ENCODE measurements around the gene SULT4A1. TPM values are rescaled to one million over a fixed set of nuclear protein-coding genes. Genes with fewer than 3 reads are reported as not detected.

SULT4A1 gene
- total RNA-seq, 2 experiments from 2014 or later: not detected

DNA sequence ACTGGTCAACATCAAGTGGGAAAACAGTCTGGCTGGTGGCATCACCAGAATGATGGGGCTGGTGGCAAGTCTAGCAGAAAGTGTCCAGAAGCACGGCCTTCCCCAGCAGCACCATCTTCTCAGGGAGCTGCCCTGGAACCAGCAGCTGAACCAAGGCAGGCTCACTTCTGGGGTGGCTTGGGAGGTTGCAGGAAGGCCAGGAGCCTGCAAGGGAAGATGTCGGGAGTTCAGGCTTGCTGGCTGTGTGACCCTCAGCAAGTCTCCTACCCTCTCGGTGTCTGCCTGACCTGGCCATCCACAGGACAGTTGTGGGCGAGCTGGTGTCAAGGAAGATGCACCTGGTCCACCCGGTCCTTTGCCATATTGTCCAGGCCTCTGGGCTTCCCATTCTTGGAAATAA lies 31.8 kb upstream of the SULT4A1 start:
- H3K4me1 Mint-ChIP-seq (ENCODE audit: low read depth): no peaks in the 10 kb centered on the region
- H3K4me3 Mint-ChIP-seq: no peak overlapping the region
- ChIA-PET CTCF (interaction anchor here (1.4 to 2.2 kb wide), 2 partner anchors 9 to 52 kb away, joined by 3 to 6 read pairs; no protein-coding TSS in a partner anchor), POLR2A (no interaction called here)
- H3K36me3 Mint-ChIP-seq: no peaks in the 10 kb centered on the region
- no peak for DNase-seq
- intact Hi-C loops (cut with micrococcal nuclease): no loop called here
- no peaks in the 10 kb centered on the region for H3K9me3 Mint-ChIP-seq
- no peak overlapping the region for H3K27ac Mint-ChIP-seq
- peaks cover 35% of the 10 kb centered on the region for H3K27me3 Mint-ChIP-seq

DNA sequence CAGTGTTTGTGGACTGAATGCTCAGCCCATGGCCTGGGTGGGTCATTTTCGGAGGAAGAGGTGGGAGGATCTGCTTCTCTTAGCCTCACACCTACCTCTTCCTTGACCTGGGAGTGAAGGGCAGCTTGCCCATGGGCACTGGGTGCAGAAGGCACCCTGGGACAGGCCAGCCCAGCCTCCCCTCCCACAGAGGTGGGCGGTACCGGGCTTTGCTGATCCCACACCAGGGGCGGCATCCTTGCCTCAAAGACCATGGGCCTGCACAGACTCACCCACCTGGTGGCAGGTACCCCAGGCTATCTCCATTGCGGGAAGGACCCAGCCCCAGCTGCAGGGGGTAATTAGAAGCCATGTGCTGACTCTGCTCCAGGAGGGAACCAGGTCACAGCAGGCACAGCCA lies 31.0 kb upstream of the SULT4A1 start:
- H3K9me3 Mint-ChIP-seq: no peaks in the 10 kb centered on the region
- no peak overlapping the region for H3K27ac Mint-ChIP-seq
- no peak overlapping the region for H3K4me3 Mint-ChIP-seq
- POLR2A ChIA-PET: no interaction called here
- peaks cover 40% of the 10 kb centered on the region for H3K27me3 Mint-ChIP-seq
- DNase-seq: no peak
- intact Hi-C loops (cut with micrococcal nuclease): no loop called here
- CTCF ChIA-PET: interaction anchor here (2.2 kb wide), 1 partner anchor 9 kb away, joined by 6 read pairs; no protein-coding TSS in a partner anchor
- no peaks in the 10 kb centered on the region for H3K36me3 Mint-ChIP-seq
- H3K4me1 Mint-ChIP-seq (ENCODE audit: low read depth): no peaks in the 10 kb centered on the region

DNA sequence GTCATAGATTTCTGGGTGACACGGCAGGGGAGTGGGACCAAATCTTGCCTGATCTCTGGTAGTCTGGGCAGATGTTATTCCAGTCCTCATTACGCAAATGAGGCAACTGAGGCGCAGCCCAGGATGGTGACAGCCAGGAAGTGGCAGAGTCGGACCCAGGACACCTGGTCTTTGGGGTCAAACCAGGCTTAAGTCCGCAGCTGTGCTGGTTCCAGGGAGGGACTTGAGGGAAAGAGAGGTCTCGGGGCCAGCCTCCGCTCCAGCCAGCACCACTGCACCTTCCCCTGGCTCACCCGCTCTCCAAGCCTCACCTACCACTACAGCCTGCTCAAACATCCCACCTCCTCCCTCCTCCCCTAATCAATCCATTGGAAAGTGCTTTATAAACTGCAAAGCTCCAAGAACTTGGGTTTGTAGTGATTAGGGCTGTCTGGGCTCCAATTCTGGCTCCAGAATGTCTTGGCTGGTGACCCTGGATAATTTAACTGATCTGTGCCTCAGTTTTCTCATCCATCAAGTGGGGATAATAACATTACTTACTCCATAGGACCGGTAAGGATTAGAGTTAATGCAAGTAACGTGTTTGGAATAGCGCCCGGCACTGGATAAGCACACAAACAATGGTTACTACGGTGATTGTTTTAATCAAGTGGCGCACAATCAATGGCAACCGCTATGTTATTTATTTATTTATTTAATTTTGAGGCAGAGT lies 30.0 kb upstream of the SULT4A1 start:
- no peaks in the 10 kb centered on the region for H3K4me1 Mint-ChIP-seq (ENCODE audit: low read depth)
- no peaks in the 10 kb centered on the region for H3K36me3 Mint-ChIP-seq
- no peak for DNase-seq
- H3K27ac Mint-ChIP-seq: no peak overlapping the region
- intact Hi-C loops (cut with micrococcal nuclease): no loop called here
- H3K4me3 Mint-ChIP-seq: no peak overlapping the region
- H3K9me3 Mint-ChIP-seq: no peaks in the 10 kb centered on the region
- ChIA-PET CTCF (interaction anchor here (2.2 kb wide), 1 partner anchor 8 kb away, joined by 6 read pairs; no protein-coding TSS in a partner anchor), POLR2A (no interaction called here)
- H3K27me3 Mint-ChIP-seq: peaks cover 45% of the 10 kb centered on the region

DNA sequence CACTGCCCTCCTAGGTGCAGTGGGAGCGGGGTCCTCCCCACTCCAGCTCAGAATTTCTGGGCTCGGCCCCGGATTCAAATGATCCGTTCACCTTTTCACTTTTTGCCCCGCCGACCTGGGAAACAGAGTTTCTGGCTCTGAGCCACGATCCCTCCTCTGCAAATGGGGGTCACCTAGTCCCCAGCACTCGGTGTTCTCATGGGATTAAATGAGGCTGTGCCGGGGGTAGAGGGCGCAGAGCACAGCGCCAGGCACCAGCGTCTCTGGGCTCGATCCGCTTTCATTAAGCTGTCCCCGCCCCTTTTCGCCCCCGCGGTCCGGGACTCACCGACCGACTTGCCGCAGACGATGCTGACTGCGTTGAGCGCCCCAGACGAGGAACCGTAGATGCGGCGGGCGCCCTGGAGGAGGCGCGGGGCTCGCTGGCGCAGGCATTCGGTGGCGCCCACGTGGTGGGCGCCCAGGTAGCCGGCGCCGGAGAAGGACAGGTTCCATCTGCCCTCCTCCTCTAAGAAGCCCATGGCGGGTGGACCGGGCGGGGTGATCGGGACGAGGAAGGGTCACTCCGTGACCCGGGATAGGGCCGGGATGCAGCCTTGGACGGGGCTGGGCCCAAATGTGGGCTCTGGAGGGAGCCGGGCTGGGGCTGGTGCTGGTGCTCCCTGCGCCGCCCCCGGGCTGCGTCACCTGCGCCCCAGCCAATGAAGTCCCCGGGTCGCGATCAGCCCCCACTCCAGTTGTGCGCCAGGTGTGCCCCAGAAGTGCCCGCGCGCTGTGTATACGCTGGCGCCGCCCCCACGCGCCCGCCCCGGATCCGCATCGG lies 29.3 kb upstream of the SULT4A1 start, which contains the start of gene PNPLA5:
Gene PNPLA5, minus strand, starts transcription at position 654 of the 823 bp plus-strand sequence. Its CDS starts 133 bp downstream, at position 521.
- Mint-ChIP-seq H3K4me3 (no peak within 1 kb of the TSS), H3K27ac (no peak within 1 kb of the TSS), H3K9me3 (no peaks in the 10 kb centered on the region), H3K36me3 (no peaks in the 10 kb centered on the region), H3K4me1 (ENCODE audit: low read depth) (no peaks in the 10 kb centered on the region), H3K27me3 (peaks cover 49% of the 10 kb centered on the region)
- POLR2A ChIA-PET: no interaction called here
- intact Hi-C loops (cut with micrococcal nuclease): no loop called here
- CTCF ChIA-PET: no interaction called here
- peak; percentile 51 for DNase-seq

DNA sequence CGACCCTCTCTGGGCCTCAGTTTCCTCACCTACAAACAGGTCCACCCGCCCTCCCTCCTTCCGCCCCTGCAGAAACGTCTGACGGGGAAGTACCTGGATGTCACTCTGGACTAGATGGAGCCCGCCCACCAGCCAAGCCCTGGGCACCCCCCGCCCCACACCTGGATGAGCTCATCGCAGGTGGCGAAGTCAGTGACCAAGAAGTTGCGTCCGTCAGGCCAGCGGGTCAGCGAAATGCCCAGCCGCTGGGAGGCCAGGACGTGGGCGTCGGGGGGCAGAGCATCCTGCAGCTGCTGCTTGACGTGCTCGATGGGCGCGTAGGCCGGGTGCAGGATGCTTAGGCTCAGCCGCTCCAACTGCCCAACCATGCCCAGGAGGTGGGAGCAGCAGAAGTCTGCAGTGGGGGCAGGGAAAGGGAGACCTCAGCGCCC lies 28.6 kb upstream of the SULT4A1 start:
- Mint-ChIP-seq H3K4me1 (ENCODE audit: low read depth) (no peaks in the 10 kb centered on the region), H3K9me3 (no peaks in the 10 kb centered on the region), H3K27me3 (peaks cover 48% of the 10 kb centered on the region), H3K4me3 (no peak overlapping the region), H3K27ac (no peak overlapping the region), H3K36me3 (no peaks in the 10 kb centered on the region)
- POLR2A ChIA-PET: no interaction called here
- CTCF ChIA-PET: no interaction called here
- no peak for DNase-seq
- intact Hi-C loops (cut with micrococcal nuclease): no loop called here

DNA sequence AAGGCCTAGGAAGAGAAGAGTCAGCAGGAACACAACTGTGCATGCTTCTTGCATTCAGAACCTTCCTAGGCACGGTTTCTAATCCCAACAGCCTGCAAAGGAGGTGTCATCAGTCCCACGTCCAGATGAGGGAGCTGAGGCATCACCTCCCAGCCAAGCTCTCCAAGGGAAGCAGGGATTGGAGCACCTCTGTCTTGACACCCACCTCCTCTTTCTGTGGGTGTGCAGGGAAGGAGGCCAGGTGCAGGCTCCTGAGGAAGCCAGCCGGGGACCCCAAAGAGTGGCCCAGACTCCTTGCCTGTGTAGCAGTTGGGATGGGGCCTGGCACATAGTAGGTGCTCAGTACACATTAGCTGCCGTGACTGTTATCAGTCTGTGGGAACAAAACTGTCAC lies 27.5 kb upstream of the SULT4A1 start:
- no peak overlapping the region for H3K4me3 Mint-ChIP-seq
- no peaks in the 10 kb centered on the region for H3K9me3 Mint-ChIP-seq
- ChIA-PET CTCF (no interaction called here), POLR2A (no interaction called here)
- no peaks in the 10 kb centered on the region for H3K36me3 Mint-ChIP-seq
- intact Hi-C loops (cut with micrococcal nuclease): no loop called here
- peaks cover 51% of the 10 kb centered on the region for H3K27me3 Mint-ChIP-seq
- DNase-seq: no peak
- no peaks in the 10 kb centered on the region for H3K4me1 Mint-ChIP-seq (ENCODE audit: low read depth)
- H3K27ac Mint-ChIP-seq: no peak overlapping the region

DNA sequence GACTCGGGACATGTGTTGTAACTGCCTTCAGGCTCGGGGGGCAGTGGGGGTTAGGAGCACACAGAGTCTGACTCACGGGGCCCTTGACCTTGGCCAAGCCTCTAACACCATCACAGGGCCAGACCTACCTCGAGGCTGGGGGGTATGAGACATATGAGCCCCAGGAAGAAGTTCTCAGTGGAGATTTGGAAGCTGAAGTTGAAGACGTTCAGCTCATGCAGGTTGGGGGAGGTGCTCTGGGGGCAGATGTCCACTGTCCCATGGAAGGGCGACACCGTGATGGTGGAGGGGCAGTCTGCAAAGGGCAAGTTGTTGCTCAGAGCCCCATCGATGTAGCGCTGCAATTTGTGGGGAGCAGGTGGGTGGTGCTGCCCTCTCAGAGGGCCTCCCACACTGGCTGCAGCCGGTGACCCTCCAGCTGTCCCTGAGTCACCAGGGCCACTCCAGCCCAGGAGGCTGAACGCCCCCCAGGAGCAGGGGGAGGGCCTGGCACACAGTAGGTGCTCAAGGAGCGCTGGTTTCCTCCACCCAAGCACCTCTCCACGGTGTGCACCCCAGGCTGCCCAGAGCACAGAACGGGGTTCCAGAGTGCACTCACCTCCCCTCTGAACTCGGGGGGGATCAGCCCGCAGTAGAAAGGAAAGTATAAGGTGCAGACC lies 27.0 kb upstream of the SULT4A1 start:
- no peak for DNase-seq
- Mint-ChIP-seq H3K9me3 (no peaks in the 10 kb centered on the region), H3K27ac (no peak overlapping the region), H3K36me3 (no peaks in the 10 kb centered on the region), H3K4me3 (no peak overlapping the region), H3K4me1 (ENCODE audit: low read depth) (no peaks in the 10 kb centered on the region), H3K27me3 (peaks cover 56% of the 10 kb centered on the region)
- ChIA-PET CTCF (no interaction called here), POLR2A (no interaction called here)
- intact Hi-C loops (cut with micrococcal nuclease): no loop called here

DNA sequence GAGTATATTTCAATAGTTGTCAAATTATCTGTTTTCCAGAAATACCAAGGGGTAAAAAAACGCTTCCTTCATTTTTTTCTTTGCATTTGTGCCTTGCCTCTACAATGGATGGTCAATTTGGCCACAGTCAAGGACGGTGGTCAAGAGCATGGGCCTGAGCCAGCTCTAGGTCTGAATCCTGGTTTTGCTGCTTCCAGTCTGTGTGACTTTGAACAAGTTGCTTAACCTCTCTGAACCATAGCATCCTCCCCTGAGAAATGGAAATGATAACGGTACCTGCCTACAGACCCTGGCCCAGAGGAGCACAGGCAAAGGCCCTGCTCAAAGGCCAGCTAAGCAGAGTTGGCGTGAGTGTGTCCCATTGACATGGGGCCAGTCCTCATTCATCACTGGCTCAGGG lies 26.4 kb upstream of the SULT4A1 start:
- no peak overlapping the region for H3K4me3 Mint-ChIP-seq
- CTCF ChIA-PET: no interaction called here
- H3K27me3 Mint-ChIP-seq: peaks cover 54% of the 10 kb centered on the region

DNA sequence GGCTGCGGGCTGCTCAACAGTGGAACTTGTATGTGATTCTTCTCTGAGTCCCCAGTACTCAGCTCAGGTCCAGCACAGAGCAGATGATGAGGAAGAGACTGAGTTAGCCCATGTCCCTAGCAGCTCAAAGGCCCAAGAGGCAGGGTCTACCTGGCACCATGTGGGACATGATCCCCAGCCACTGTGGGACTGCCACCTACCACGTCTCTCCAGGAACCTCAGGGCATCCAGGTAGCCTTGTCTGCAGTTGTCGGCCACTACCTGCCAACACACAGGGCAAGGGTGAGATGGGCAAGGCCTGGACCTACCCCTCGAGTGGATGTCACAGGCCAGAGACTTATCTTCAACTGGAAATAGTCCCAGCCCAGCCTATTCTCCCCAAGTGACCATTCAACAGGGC lies 25.1 kb upstream of the SULT4A1 start:
- POLR2A ChIA-PET: no interaction called here
- H3K9me3 Mint-ChIP-seq: no peaks in the 10 kb centered on the region
- no peak overlapping the region for H3K27ac Mint-ChIP-seq
- no peak overlapping the region for H3K4me3 Mint-ChIP-seq
- no peaks in the 10 kb centered on the region for H3K4me1 Mint-ChIP-seq (ENCODE audit: low read depth)
- CTCF ChIA-PET: interaction anchor here (1.4 kb wide), 1 partner anchor 58 kb away, joined by 5 read pairs; no protein-coding TSS in a partner anchor
- H3K36me3 Mint-ChIP-seq: no peaks in the 10 kb centered on the region
- H3K27me3 Mint-ChIP-seq: peaks cover 49% of the 10 kb centered on the region
- intact Hi-C loops (cut with micrococcal nuclease): no loop called here
- no peak for DNase-seq

More for the DNA sequence above, 26.4 kb upstream of the SULT4A1 start:
- Mint-ChIP-seq H3K27ac (no peak overlapping the region), H3K9me3 (no peaks in the 10 kb centered on the region), H3K36me3 (no peaks in the 10 kb centered on the region), H3K4me1 (ENCODE audit: low read depth) (no peaks in the 10 kb centered on the region)
- DNase-seq: no peak
- POLR2A ChIA-PET: no interaction called here
- intact Hi-C loops (cut with micrococcal nuclease): no loop called here

DNA sequence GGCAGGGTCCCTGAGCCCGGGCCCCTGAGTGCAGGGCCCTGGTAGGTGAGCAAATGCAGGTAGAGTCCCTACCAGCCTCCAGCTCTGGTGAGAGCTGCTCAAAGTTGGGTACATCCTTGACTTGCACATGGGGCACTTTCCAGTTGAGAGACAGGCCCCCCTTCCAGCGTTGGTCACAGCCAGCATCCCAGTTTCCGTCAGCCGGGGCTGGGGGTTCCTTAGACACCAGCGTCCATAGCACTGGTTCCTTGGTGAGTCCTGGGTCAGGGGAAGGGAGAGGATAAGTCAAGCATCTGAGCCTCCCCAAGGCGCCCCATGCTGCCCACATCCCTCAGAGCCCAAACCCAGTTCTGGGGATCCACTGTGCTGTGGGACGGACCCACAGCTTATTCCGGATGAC lies 23.9 kb upstream of the SULT4A1 start:
- CTCF ChIA-PET: interaction anchor here (0.5 to 2.3 kb wide), 5 partner anchors 13 to 500 kb away, joined by 3 to 14 read pairs (median 4); no protein-coding TSS in a partner anchor
- intact Hi-C loops (cut with micrococcal nuclease): no loop called here
- Mint-ChIP-seq H3K27me3 (peaks cover 41% of the 10 kb centered on the region), H3K36me3 (no peaks in the 10 kb centered on the region), H3K9me3 (no peaks in the 10 kb centered on the region), H3K27ac (no peak overlapping the region), H3K4me1 (ENCODE audit: low read depth) (no peaks in the 10 kb centered on the region), H3K4me3 (no peak overlapping the region)
- no peak for DNase-seq
- POLR2A ChIA-PET: no interaction called here

DNA sequence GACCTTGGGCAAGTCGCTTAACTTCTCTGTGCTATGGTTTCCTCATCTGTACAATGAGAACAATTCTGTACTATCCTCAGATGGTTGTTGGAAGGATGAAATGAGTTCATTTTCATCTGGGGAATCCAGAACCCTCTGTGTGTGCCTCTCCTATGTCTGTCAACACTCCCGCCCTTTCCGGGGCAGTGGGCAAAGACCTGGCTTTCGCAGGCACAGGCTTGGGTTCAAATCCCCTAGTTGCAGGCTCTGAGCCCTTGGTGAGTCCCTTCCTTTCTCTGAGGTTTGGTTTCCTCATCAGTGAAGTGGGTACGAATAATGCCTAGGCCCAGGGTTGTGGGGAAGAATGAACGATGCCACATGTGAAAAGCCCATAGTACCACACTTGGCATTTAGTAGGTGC lies 23.5 kb upstream of the SULT4A1 start:
- no peaks in the 10 kb centered on the region for H3K36me3 Mint-ChIP-seq
- no peaks in the 10 kb centered on the region for H3K9me3 Mint-ChIP-seq
- no peaks in the 10 kb centered on the region for H3K4me1 Mint-ChIP-seq (ENCODE audit: low read depth)
- intact Hi-C loops (cut with micrococcal nuclease): no loop called here
- peaks cover 36% of the 10 kb centered on the region for H3K27me3 Mint-ChIP-seq
- CTCF ChIA-PET: interaction anchor here (0.7 to 2.3 kb wide), 3 partner anchors 9 to 499 kb away, joined by 4 to 14 read pairs (median 8); no protein-coding TSS in a partner anchor
- no peak overlapping the region for H3K27ac Mint-ChIP-seq
- POLR2A ChIA-PET: no interaction called here
- DNase-seq: no peak
- H3K4me3 Mint-ChIP-seq: no peak overlapping the region

DNA sequence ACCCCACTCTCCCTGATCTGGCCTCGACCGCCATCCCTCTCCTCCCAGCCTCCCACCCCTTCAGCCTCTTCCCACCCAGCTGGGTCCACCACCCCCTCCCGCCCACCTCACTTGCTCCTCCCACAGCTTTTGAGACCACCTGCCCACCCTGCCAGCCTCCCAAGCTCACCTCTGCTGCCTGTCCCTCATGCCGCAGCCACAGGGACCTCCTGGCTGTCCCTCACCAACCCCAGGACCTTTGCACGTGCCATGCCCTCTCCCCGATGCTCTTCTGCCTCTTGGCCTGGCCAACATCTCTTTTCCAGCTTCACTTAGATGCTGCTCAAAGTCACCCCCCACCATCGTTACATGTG lies 23.0 kb upstream of the SULT4A1 start:
- DNase-seq: no peak
- Mint-ChIP-seq H3K27me3 (peaks cover 32% of the 10 kb centered on the region), H3K27ac (no peak overlapping the region), H3K9me3 (no peaks in the 10 kb centered on the region), H3K4me3 (no peak overlapping the region), H3K4me1 (ENCODE audit: low read depth) (no peaks in the 10 kb centered on the region), H3K36me3 (no peaks in the 10 kb centered on the region)
- ChIA-PET POLR2A (no interaction called here), CTCF (interaction anchor here (0.6 to 2.3 kb wide), 15 partner anchors 8 to 1071 kb away, joined by 3 to 14 read pairs (median 4); no protein-coding TSS in a partner anchor)
- intact Hi-C loops (cut with micrococcal nuclease): no loop called here
